Epidermal melanocyte (primary cell): Measurements from ENCODE around the gene POLD1.
A peak's percentile ranks its signal among the peaks of the same experiment; 100 is the strongest.

ENCODE experiments used
- DNase-seq: peaks from one replicate; pipeline ENCODE4 v3.0.0; 2011; ENCODE audit warnings: low spot score; ENCODE audit not compliant: insufficient read length

Gene POLD1

DNA sequence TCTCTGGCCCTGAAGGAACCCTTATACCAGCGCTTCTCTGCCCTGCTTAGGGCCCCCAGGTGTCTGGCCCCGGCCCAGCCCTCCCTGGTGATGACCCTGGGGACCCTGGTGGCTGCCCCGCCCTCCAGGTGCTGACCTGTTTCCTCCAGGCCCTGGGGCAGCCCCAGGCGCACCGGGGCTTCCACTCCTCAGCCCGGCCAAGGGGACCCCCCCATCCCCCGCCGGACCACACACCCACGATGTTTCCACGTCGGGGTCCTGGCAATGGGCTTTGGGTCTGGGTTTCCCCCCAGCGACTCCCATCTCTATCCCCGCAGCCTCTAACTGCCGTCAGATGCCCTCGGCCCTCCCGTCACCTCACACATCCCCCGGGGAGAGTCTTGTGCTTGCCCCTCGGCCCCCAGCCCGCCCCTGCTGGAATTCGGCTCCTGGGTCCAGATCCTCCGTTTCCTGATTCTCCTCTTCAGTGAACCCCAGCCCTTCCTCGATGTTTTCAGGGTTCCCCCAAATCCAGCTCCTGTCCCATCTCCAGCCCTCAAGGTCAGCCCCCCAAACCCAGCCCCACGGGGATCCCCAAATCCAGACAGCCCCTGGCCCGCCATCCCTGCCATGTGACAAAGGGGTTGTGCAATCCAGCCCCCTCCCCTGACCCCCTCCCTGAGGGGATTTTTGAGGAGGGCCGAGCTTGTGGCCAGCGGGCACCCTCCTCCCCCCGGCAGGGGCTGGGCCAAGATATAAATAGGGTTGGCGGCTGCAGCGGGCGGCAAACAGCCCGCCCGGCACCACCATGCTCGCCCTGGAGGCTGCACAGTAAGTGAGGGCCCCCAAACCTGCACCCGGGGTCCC is 34.3 kb downstream of the POLD1 start, which contains the start of gene SPIB:
Gene SPIB (plus strand): TSS at position 763 of the 846 bp plus-strand sequence. CDS start 25 bp downstream, at position 788.
- no peak for DNase-seq

DNA sequence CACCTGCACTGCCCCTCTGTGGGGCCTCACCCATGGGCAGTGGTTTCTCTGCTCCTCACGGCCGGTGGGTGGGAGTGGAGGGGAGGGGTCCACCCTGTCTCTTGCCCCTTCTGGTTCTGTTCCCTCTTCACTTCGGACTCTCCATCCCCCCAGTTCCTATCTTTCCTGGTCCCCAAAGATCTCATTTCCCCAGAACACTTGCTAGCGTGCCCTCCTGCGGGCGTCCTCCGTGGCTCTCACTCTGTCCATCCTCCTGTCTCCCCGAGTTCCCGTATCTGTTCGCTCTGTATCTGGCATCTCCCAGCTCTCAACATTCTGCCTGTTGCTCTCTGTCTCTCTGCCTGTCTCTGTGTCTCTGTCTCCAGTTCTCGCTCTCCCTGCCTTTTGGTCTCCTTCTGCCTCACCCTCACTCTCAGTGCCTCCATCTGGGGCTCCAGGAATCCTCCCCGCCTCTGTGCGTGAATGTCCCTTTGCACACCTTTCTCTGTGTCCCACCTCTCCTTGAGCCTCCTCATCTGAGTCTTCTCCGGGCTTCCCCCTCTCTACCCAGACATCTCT is 35.0 kb downstream of the POLD1 start:
- no peak for DNase-seq

DNA sequence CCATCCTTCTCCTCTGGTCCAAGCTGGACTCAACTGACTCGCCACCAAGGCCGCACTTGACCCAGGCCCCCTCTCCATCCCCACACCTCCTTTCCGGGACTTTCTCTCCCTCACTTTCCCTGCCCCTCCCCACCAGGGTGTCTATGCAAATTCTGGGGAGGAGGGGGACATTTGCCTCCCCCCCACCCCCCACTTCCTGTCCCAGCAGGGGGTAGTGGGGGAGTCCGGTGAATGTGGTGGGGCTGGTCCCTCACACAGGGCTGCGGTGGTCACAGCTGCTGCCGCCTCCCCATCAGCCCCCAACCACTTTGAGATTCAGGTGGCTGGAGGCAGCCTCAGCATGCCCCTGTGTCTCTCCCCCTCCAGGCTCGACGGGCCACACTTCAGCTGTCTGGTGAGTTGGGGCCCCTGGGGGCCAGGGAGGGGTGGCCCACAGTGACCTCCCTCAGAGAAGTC is 35.5 kb downstream of the POLD1 start:
- DNase-seq = no peak

DNA sequence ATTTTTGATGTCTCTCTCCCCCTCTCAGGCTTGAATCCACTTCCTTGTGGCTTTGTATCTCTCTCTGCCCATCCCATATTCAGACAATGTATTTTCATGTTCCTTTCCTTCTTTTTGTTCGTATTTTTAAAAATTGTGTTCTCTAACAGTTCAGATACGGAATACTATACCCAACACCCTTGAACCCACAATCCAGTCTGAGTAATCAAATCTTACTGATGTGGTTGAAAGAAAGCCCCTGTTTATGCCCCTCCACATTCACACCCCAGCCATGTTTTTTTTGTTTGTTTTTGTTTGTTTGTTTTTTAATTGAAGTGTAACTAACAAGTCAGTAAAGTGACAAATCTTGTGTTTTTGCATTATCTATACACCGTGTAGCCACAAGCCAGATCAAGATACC is 36.0 kb downstream of the POLD1 start:
- no peak for DNase-seq

DNA sequence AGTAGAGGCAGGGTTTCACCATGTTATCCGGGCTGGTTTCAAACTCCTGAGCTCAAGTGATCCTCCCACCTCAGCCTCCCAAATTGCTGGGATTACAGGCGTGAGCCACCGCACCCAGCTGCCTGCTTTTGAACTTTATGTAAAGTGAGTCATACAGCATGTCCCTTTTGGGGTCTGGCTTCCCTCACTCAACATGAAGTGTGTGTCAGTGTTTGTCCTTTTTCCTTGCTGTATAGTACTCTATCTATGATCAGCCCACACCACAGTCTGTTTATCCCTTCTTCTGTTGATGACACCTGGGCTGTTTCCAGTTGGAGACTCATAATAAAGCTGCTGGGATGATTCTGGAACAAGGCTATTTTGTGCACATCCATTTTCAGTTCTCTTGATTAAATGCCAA is 36.7 kb downstream of the POLD1 start:
- DNase-seq = no peak

DNA sequence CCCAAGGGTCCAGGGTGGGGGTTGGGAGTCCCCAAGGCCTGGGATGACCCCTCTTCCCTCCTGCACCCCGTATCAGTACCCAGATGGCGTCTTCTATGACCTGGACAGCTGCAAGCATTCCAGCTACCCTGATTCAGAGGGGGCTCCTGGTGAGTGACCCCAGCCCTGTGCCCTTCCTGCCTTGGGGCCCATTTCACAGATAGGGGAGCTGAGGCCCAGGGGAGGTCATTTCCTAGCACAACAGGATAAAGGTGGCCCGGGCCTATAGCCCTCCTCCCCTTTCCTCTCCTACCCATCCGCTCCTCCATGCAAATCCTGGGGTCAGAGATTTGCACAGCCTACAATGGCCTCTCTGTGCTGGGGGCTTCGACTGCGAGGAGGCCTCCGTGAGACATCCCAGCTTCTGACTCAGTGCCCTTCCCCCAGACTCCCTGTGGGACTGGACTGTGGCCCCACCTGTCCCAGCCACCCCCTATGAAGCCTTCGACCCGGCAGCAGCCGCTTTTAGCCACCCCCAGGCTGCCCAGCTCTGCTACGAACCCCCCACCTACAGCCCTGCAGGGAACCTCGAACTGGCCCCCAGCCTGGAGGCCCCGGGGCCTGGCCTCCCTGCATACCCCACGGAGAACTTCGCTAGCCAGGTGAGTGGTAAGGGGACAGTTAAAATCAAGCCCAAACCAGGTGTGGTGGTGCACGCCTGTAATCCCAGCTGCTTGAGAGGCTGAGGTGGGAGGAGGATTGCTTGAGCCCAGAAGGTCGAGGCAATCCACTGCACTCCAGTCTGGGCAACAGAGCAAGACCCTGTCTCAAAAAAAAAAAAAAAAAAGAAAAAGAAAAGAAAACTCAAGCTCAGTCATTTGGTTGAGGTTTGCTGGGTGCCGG is 38.5 kb downstream of the POLD1 start:
- no peak for DNase-seq

DNA sequence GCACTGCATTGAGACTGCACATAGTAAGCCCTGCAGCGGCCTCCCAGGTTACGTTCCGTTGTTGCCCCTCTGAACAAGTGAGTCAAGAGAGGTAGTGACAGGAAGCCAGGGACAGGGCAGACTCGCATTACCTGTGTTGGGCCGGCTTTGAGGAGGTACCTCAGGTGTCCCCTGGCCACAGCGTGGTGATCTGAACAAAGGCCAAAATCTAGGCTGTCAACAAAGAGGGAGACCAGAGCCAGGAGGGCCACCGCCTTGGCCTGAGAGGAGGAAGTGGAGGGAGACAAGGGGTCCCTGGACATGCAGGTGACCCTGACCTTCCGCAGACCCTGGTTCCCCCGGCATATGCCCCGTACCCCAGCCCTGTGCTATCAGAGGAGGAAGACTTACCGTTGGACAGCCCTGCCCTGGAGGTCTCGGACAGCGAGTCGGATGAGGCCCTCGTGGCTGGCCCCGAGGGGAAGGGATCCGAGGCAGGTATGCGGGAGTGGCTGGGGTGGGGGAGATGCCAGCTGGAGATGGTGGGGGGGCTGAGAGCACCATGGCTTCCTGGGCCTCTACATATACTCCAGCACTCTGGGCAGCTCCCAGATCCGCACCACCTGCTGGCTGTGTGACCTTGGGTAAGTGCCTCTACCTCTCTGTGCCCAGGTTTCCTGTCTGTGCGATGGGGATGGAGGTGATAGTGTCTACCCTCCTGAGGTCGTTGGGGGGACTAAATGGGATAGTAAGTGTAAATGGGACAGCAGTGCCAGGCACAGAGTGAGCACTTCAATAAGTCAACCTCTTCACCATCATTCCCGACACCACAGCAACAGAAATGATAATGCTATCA is 39.3 kb downstream of the POLD1 start:
- DNase-seq = no peak

DNA sequence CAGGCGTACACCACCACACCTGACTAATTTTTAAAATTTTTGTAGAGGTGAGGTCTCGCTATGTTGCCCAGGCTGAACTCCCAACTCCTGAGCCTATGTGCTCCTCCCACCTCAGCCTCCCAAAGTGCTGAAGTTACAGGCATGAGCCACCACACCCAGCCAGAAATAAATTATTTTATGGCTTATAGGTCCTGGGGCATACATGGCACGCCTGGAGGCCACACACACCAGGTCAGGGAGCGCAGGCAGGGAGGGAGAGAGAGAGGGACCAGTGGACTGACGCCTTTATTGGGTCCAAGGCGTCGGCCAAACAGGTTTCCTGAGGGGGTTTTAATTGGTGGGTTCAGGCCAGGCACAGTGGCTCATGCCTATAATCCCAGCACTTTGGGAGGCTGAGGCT is 41.4 kb downstream of the POLD1 start:
- no peak for DNase-seq

DNA sequence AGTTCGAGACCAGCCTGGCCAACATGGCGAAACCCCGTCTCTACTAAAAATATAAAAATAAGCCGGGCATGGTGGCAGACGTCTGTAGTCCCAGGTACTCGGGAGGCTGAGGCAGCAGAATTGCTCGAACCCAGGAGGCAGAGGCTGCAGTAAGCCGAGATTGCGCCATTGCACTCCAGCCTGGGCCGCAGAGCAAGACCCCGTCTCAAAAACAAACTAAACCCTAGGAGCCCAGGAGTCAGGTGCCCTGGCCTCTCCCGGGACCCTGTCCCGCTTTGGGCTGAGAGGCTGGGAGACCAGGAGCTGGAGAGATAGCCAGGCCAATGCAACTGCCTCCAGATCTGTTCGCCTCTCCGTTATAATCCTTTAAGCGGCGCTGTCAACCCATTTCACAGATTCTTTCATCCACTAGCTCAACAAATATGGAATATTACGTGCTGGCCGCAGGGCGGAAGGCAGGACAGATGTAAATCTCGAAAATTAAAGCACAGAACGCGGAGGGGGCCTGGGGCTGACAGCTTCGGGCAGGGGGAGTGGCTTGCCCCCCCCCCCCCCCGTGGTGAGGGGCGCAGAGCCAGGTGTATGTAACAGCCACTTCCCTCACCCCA is 43.3 kb downstream of the POLD1 start:
- DNase-seq = no peak

DNA sequence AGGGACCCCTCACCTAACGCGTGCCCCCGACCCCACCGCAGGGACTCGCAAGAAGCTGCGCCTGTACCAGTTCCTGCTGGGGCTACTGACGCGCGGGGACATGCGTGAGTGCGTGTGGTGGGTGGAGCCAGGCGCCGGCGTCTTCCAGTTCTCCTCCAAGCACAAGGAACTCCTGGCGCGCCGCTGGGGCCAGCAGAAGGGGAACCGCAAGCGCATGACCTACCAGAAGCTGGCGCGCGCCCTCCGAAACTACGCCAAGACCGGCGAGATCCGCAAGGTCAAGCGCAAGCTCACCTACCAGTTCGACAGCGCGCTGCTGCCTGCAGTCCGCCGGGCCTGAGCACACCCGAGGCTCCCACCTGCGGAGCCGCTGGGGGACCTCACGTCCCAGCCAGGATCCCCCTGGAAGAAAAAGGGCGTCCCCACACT is 43.9 kb downstream of the POLD1 start:
- DNase-seq = peak; percentile 72

DNA sequence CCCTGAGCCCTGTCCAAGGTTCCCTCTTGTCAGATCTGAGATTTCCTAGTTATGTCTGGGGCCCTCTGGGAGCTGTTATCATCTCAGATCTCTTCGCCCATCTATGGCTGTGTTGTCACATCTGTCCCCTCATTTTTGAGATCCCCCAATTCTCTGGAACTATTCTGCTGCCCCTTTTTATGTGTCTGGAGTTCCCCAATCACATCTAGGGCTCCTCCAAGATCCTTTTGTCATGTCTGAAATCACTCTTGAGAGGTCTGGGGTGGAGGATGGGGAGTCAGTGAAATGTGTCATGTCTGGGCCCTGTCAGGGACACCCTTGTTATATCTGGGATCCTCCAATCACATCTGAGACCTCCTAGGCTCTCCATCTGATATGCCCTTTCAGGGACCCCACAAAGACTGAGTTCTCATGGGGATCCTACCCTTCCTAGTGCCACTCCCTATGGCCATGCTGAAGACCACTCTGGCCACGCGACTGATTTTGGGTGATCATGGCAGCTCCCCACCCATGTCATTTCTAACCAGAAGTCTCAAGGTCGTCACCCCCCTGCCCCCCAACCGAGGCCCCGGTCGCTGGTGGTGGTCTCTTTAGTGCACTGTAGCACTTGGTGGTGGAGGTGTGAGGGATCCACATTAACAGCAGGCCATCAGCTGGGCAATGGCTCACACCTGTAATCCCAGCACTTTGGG is 44.8 kb downstream of the POLD1 start:
- DNase-seq = no peak

DNA sequence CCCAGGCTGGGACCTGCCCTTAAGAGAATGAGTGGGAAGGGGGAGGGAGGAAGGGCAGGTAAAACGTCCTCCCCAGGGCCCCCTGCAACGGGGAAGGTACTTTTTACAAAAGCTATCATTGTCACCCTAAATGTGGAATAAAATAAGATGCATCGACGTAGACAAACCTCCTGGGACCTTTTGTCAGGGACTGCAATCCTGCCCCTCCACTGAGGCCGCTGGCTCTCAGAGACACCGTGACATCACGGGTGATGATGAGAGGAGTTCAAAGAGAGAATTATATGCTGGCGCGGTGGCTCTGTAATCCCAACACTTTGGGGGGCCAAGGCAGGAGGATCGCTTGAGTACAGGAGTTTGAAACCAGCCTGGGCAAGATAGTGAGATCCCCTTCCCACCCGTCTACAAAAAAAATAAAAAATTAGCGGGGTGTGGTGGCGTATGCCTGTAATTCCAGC is 46.8 kb downstream of the POLD1 start:
- no peak for DNase-seq

DNA sequence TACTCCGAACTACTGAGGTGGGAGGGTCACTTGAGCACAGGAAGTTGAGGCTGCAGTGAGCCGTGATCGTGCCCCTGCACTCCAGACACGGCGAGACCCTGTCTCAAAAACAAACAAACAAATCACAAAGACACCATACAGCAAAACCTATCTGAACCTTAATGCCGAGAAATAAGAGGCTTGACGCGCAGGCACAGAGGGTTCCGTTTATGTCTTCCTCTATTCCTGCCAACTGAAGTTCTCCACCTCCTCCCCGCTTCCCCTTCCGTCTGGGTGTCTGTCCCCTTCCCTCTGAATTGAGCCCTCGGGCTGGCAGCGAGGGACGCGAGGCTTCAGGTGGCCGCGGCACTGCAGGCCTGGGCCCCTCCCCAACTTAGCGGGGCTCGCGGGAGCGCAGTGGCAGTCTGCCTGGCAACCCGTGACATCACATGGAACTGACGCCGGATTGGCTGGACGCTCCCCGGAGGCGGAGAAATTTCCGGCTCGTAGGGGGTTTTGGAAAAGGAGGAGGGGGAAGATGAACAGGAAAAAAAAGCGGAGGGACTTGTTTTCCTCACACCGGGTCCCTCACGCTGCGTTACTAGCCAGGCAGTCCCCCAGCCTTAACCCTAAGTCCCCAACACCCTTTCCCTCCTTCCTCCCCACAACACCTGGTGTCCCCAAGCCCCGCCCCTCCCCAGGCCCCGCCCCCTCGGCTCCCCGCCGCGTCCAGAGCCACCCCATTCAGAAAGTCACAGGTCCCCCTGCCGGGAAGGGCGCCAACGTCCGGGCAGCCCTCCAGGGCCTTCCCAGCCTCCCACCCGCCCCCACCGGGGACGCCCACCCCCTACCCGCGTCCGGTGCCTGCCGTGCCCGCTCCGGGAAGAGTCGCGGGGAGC is 47.4 kb downstream of the POLD1 start:
- DNase-seq = peak; percentile 87

DNA sequence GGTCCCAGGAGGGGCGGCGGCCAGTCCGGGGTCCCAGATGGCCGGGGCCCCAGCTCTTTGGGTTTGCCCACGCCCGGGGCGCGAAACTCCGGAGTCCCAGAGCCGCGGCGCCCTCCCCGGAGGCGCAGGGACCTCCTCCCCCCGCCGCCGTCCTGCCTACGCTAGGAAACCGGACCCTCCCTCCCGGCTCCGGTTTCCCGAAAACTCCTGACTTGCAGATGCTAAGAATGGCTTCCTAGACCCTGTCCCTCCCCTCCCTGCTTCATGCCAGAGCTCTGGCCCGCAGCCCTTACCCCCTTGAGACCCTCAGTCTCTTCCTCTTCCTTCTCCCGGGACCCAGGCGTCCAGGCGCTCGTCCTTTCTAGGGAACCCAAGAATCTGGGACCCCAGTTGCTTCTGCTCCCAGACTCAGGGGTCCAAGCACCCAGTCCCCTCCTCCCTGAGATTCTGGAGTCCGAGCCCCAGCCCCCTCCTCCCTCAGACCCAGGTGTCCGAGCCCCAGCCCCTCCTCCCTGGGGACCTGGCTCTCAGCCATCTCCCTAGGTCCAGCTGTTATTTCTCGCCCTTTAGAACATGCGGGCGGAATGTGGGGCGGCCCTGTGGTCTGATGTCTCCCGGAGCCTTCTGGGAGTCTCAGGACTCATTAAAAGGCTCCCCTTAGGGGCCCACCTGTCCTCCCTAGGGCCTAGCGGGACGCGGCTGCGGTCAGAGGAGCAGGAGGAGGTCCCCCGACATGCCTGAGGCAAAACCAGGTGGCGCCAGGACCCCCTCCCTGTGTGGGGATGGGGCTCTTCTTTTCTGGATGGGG is 48.3 kb downstream of the POLD1 start, which contains the start of gene MYBPC2:
Gene MYBPC2 (plus strand): TSS at position 672 of the 808 bp plus-strand sequence. CDS start 62 bp downstream, at position 734.
- no peak for DNase-seq

DNA sequence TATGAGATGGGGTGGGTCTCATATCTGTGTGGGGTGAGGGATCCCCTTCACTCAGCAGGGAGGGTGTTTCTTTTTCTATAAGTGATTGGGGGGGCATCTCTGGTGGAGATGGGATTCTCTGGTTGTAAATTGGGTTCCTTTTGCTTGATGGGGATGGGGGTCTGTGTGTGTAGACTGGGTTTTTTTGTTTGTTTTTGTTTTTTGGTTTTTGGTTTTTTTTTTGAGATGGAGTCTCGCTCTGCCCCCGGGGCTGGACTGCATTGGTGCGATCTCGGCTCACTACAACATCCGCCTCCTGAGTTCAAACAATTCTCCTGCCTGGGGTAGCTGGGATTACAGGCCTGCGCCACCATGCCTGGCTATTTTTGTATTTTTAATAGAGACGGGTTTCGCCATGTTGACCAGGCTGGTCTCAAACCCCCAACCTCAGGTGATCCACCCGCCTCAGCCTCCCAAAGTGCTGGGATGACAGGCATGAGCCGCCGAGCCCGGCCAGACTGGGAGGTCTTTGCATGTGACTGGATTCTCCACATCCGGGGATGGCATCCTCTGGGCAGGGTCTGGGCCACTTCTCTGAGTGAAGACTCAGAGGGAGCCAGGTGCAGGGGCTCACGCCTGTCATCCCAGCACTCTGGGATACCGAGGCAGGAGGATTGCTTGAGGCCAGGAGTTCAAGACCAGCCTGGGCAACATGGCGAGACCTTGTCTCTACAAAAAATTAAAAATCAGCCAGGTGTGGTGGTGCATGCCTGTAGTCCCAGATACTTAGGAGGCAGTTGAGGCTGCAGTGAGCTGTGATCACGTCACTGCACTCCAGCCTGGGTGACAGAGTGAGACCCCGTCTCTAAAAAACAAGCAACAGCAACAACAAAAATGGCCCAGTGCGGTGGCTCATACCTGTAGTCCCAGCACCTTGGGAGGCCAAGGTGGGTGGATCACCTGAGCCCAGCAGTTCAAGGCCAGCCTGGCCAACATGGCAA is 49.3 kb downstream of the POLD1 start:
- no peak for DNase-seq

DNA sequence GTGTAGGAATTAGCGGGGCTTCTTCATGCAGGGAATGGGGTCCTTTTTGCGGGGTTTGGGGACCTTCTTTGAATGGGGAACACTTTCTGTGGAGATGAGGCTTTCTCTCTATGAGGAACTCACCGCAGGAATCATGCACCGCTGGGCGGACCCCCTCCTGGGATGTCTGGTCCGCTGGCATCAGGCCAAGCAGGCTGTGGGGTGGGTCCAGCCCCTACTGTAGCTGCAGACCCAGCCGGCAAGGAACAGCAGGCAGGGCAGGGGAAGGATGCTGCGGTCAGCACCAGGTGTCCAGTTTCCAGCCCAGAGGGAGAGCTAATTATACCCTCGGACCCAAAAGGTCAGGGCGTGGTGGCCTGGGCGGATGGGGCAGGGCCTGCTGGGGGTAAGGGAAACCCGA is 50.4 kb downstream of the POLD1 start:
- no peak for DNase-seq

DNA sequence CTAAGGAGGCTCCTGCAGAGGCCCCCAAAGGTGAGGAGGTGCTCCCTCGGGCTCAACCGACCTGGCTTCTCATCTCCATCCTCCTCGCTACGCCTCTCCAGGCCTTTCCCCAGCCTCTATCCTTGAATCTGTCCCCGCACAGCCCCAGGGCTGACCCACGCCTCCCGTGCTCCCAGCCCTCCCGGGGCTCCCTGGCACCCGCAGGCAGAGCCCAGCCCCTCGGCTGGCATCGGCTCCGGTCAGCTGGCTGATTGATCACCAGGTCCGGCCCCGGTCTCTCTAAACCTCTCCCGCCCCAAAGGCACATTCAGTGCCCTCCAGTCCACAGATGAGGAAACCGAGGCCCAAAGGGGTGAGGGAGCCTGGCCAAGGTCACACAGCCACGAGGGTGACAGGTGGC is 51.1 kb downstream of the POLD1 start:
- DNase-seq = no peak
